A549 (cell line): ENCODE results near the gene GRIP1. TPM values are rescaled to one million over a fixed set of nuclear protein-coding genes. Genes with fewer than 3 reads are reported as not detected.

ENCODE experiments used
- ATAC-seq, 2 experiments: fragments of 200-7000 bp in 1 of 2; fragments of >200 bp in 1 of 2; cut with Nextera tagmentation in 1 of 2; cut with Tn5 transposase in 1 of 2; 3 replicates each; pipeline versions ENCODE4 v1.8.0 to v1.9.1; 2018 to 2020; ENCODE audit warnings: mild to moderate bottlenecking in 1 of 2, moderate library complexity in 1 of 2
- CTCF ChIA-PET: fragments of 300-600 bp; sonication (Branson Sonifier 250); formaldehyde crosslinking; extraction: SDS; loops from one replicate; lab custom pipeline; 2021; ENCODE audit warnings: antibody characterized with exemption, inconsistent platforms; lab: Yijun Ruan, JAX
- POLR2A ChIA-PET: fragments of 350-600 bp; formaldehyde crosslinking; extraction: SDS; loops from one replicate; lab custom pipeline; 2021; ENCODE audit warnings: antibody characterized with exemption, inconsistent platforms; lab: Yijun Ruan, JAX
- DNase-seq, 2 experiments: peaks; one replicate each; pipeline versions ENCODE4 v3.0.0 to v3.0.0-alpha.2; 2011 to 2016; ENCODE audit warnings: low read depth in 1 of 2, low spot score in 1 of 2
- FAIRE-seq: peaks from 2 replicates; lab custom pipeline; 2011; peaks lifted over from hg19 to GRCh38; lab: Jason Lieb, UNC
- H3K27ac ChIP-seq, 2 experiments: fragments of >200 bp; sonication (Bioruptor Twin); formaldehyde crosslinking; 3 replicates each; pipeline ENCODE4 v1.5.1; 2016 to 2017
- H3K4me1 ChIP-seq: fragments of >200 bp; sonication (Bioruptor Twin); formaldehyde crosslinking; 3 replicates; pipeline ENCODE4 v1.6.1; 2016
- H3K4me2 ChIP-seq: fragments of >200 bp; sonication (Bioruptor Twin); formaldehyde crosslinking; 3 replicates; pipeline ENCODE4 v1.6.1; 2016
- H3K4me3 ChIP-seq: fragments of >200 bp; sonication (Bioruptor Twin); formaldehyde crosslinking; 3 replicates; pipeline ENCODE4 v1.5.1; 2016
- H3K9me3 ChIP-seq: fragments of >200 bp; sonication (Bioruptor Twin); formaldehyde crosslinking; 3 replicates; pipeline ENCODE4 v1.6.1; 2016
- CBX2 ChIP-seq: fragments of 200-600 bp; sonication (generic); IDR thresholded peaks from 2 replicates; pipeline ENCODE4 v1.6.1; 2016; ENCODE audit warnings: low read depth, mild to moderate bottlenecking, borderline replicate concordance
- EHF ChIP-seq: fragments of 250-450 bp; sonication (Bioruptor Pico); IDR thresholded peaks from 2 replicates; pipeline ENCODE4 v1.5.0; 2020; ENCODE audit warnings: mild to moderate bottlenecking
- FOSL2 ChIP-seq, 2 experiments: fragments of 450-650 bp in 1 of 2; fragments of >200 bp in 1 of 2; sonication (Bioruptor Twin) in 1 of 2; formaldehyde crosslinking; IDR thresholded peaks; 2 replicates each; pipeline versions ENCODE4 v1.5.0 to v1.6.1; 2016 to 2020; ENCODE audit warnings: mild to moderate bottlenecking in 1 of 2, moderate library complexity in 1 of 2
- FOXS1 ChIP-seq: fragments of 250-450 bp; sonication (Bioruptor Pico); IDR thresholded peaks from 2 replicates; pipeline ENCODE4 v1.5.0; 2020; ENCODE audit warnings: mild to moderate bottlenecking, moderate library complexity
- GATA3 ChIP-seq: IDR thresholded peaks from 2 replicates; pipeline ENCODE4 v1.6.1; 2012; ENCODE audit warnings: borderline replicate concordance
- JUNB ChIP-seq: fragments of >200 bp; sonication (Bioruptor Twin); formaldehyde crosslinking; IDR thresholded peaks from 2 replicates; pipeline ENCODE4 v1.6.1; 2016
- MAZ ChIP-seq: fragments of 150-350 bp; IDR thresholded peaks from 2 replicates; pipeline ENCODE4 v1.6.1; 2014; ENCODE audit warnings: antibody characterized with exemption, low read depth, low read length, borderline replicate concordance
- NPAS2 ChIP-seq: fragments of 250-450 bp; sonication (Bioruptor Pico); IDR thresholded peaks from 2 replicates; pipeline ENCODE4 v1.8.0; 2022; ENCODE audit warnings: mild to moderate bottlenecking, moderate library complexity, borderline replicate concordance
- PHF8 ChIP-seq: fragments of 200-600 bp; sonication (generic); IDR thresholded peaks from 2 replicates; pipeline ENCODE4 v1.6.1; 2016; ENCODE audit warnings: low read depth, mild to moderate bottlenecking, antibody characterized with exemption, moderate library complexity, borderline replicate concordance
- POLR2AphosphoS2 ChIP-seq: conservative IDR thresholded peaks from 2 replicates; pipeline ENCODE4 v1.6.1; 2012; ENCODE audit warnings: low read length, improper control_type of control experiment, inconsistent platforms
- RARB ChIP-seq: fragments of 250-450 bp; sonication (Bioruptor Pico); IDR thresholded peaks from 2 replicates; pipeline ENCODE4 v1.8.0; 2021; ENCODE audit warnings: mild to moderate bottlenecking, moderate library complexity
- SMC3 ChIP-seq: fragments of >200 bp; sonication (Bioruptor Twin); formaldehyde crosslinking; IDR thresholded peaks from 3 replicates; pipeline ENCODE4 v1.6.1; 2018; ENCODE audit warnings: inconsistent platforms
- TP53 ChIP-seq: fragments of 250-450 bp; sonication (Bioruptor Pico); IDR thresholded peaks from 2 replicates; pipeline ENCODE4 v1.5.0; 2021; ENCODE audit warnings: mild to moderate bottlenecking, moderate library complexity
- ZSCAN20 ChIP-seq: fragments of 250-450 bp; sonication (Bioruptor Pico); IDR thresholded peaks from 2 replicates; pipeline ENCODE4 v1.8.0; 2022; ENCODE audit warnings: mild to moderate bottlenecking, moderate library complexity
- WGBS: methylation state at CpG from one replicate; pipeline ENCODE4 v1.1.6; 2017; ENCODE audit errors: missing lambda C conversion rate; 5-methylcytosine and 5-hydroxymethylcytosine counted together
- polyA plus RNA-seq, 4 experiments: library from polyadenylated mRNA; depleted of rRNA in 3 of 4; stranded (reverse); fragments of >200 nt; fragmentation: RNase III in 1 of 4; extraction: RNeasy Plus Mini Kit Qiagen cat#74134 plus additional on column Dnase treatment in 1 of 4; gene quantifications; 2 replicates in 3 of 4; 3 replicates in 1 of 4; pipeline ENCODE4 v1.2.3, GENCODE V29; 2011 to 2017
- TF ChIP-seq, protein P1 (sequence below): fragments of 200-600 bp; sonication (generic); IDR thresholded peaks from 2 replicates; pipeline ENCODE4 v1.6.1; 2016; ENCODE audit warnings: antibody characterized with exemption, mild to moderate bottlenecking, moderate library complexity
- TF ChIP-seq, protein P2 (sequence below): fragments of 150-350 bp; IDR thresholded peaks from 2 replicates; pipeline ENCODE4 v1.6.1; 2014; ENCODE audit warnings: low read depth, mild to moderate bottlenecking, low read length
- TF ChIP-seq, protein P3 (sequence below): fragments of 250-450 bp; sonication (Bioruptor Pico); IDR thresholded peaks from 2 replicates; pipeline ENCODE4 v1.5.0; 2021; ENCODE audit warnings: mild to moderate bottlenecking, moderate library complexity, borderline replicate concordance

The GRIP1 gene
- polyA plus RNA-seq, 2 of the 4 experiments (the other 2 are of a cell fraction), result 4.6 to 5.8 TPM

DNA sequence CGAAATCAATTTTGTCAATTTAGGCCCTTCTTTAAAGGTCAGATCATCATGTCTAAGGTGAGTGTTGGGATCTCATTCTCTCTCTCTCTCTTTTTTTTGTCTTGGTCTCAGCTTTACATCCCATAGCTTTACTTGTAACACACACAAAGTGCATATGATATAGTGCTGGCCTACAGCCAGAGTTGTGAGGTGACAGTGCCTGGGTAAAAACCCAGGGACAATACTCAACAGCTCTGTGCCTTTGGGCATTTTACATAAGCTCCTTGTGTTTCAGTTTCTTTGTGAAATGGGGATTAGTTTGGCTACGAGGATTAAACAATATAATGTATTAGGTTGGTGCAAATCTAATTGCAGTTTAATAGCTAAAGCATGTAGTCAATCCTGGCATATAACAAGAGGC lies 40.2 kb downstream of the GRIP1 start:
- ChIA-PET CTCF (no interaction called here), POLR2A (no interaction called here)

DNA sequence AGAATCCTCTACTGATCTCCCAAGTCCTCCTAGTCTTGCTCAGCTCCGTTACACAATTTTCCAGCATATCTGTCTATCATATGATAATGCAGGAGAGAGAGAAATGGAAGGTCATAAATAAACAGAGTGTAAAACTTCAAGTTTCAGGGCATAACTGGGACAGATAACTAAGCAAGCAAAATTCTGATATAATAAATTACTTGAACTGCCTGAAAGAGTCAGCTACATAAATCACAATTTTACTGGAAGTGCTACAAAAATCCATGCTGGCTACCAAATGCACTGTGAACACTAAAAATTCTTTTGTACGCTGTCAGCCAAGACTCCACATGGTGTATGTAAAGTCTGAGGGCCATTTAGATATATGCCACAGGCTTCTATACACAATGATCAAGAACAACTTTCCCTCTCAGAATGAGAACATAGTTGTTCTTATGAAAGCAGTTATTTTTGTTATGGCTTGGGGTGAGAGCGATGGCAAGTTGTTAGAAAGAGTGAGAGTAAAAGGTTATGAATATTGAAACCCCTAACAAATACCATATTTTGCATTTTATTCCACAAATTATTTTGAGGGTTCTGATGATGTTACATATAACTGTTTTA lies 41.1 kb downstream of the GRIP1 start:
- ATAC-seq, result no peak
- no peak for FAIRE-seq
- H3K4me2 ChIP-seq, result no peak overlapping the region
- no peaks in the 10 kb centered on the region for H3K9me3 ChIP-seq
- ChIA-PET CTCF (no interaction called here), POLR2A (no interaction called here)
- H3K4me1 ChIP-seq, result peaks cover 9% of the 10 kb centered on the region; the same call in 1 of the 3 replicates
- TF ChIP-seq POLR2AphosphoS2 (no peak), TP53 (CRISPR knock-in tag) (no peak), FOXS1 (CRISPR knock-in tag) (no peak), JUNB (no peak), SMC3 (no peak), ZSCAN20 (no peak), GATA3 (no peak), CBX2 (no peak), NPAS2 (CRISPR knock-in tag) (no peak), PHF8 (no peak), MAZ (no peak), RARB (CRISPR knock-in tag) (no peak), FOSL2 (IDR thresholded peaks at IDR 0.05) (no peak), FOSL2 (CRISPR knock-in tag; IDR thresholded peaks at IDR 0.05) (no peak), EHF (no peak)
- TF ChIP-seq, protein P1, sequence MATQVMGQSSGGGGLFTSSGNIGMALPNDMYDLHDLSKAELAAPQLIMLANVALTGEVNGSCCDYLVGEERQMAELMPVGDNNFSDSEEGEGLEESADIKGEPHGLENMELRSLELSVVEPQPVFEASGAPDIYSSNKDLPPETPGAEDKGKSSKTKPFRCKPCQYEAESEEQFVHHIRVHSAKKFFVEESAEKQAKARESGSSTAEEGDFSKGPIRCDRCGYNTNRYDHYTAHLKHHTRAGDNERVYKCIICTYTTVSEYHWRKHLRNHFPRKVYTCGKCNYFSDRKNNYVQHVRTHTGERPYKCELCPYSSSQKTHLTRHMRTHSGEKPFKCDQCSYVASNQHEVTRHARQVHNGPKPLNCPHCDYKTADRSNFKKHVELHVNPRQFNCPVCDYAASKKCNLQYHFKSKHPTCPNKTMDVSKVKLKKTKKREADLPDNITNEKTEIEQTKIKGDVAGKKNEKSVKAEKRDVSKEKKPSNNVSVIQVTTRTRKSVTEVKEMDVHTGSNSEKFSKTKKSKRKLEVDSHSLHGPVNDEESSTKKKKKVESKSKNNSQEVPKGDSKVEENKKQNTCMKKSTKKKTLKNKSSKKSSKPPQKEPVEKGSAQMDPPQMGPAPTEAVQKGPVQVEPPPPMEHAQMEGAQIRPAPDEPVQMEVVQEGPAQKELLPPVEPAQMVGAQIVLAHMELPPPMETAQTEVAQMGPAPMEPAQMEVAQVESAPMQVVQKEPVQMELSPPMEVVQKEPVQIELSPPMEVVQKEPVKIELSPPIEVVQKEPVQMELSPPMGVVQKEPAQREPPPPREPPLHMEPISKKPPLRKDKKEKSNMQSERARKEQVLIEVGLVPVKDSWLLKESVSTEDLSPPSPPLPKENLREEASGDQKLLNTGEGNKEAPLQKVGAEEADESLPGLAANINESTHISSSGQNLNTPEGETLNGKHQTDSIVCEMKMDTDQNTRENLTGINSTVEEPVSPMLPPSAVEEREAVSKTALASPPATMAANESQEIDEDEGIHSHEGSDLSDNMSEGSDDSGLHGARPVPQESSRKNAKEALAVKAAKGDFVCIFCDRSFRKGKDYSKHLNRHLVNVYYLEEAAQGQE, result no peak
- TF ChIP-seq, protein P2, sequence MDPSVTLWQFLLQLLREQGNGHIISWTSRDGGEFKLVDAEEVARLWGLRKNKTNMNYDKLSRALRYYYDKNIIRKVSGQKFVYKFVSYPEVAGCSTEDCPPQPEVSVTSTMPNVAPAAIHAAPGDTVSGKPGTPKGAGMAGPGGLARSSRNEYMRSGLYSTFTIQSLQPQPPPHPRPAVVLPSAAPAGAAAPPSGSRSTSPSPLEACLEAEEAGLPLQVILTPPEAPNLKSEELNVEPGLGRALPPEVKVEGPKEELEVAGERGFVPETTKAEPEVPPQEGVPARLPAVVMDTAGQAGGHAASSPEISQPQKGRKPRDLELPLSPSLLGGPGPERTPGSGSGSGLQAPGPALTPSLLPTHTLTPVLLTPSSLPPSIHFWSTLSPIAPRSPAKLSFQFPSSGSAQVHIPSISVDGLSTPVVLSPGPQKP, result no peak
- H3K4me3 ChIP-seq, result no peak overlapping the region
- no peak for DNase-seq
- WGBS, result 69% methylated on average over 3 of the region's 3 CpGs
- no peak overlapping the region for H3K27ac ChIP-seq

More for the DNA sequence above, 40.2 kb downstream of the GRIP1 start:
- Histone ChIP-seq H3K27ac (no peak overlapping the region), H3K4me3 (no peak overlapping the region), H3K4me1 (peaks cover 6% of the 10 kb centered on the region; the same call in 1 of the 3 replicates), H3K9me3 (no peaks in the 10 kb centered on the region), H3K4me2 (no peak overlapping the region)
- ATAC-seq, result no peak
- 33% methylated on average over 2 of the region's 2 CpGs for WGBS
- no peak for DNase-seq
- FAIRE-seq, result no peak
- TF ChIP-seq, protein P3, sequence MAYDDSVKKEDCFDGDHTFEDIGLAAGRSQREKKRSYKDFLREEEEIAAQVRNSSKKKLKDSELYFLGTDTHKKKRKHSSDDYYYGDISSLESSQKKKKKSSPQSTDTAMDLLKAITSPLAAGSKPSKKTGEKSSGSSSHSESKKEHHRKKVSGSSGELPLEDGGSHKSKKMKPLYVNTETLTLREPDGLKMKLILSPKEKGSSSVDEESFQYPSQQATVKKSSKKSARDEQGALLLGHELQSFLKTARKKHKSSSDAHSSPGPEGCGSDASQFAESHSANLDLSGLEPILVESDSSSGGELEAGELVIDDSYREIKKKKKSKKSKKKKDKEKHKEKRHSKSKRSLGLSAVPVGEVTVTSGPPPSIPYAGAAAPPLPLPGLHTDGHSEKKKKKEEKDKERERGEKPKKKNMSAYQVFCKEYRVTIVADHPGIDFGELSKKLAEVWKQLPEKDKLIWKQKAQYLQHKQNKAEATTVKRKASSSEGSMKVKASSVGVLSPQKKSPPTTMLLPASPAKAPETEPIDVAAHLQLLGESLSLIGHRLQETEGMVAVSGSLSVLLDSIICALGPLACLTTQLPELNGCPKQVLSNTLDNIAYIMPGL (CRISPR knock-in tag), result no peak
